Fibroblast of lung (primary cell): ENCODE measurements around the gene TRPT1.

Source experiments
- CTCF ChIP-seq, 2 donors: IDR thresholded peaks in 1 of 2; conservative IDR thresholded peaks in 1 of 2; 1 replicate in 1 of 2; 2 replicates in 1 of 2; pipeline ENCODE4 v1.5.1; 2011 to 2012; ENCODE audit warnings: low read length in 2 of 2, control low read depth in 1 of 2, inconsistent platforms in 1 of 2, low read depth in 1 of 2, mild to moderate bottlenecking in 1 of 2
- EZH2 ChIP-seq: IDR thresholded peaks from 2 replicates; pipeline ENCODE4 v1.5.1; 2012; ENCODE audit warnings: low read length, control low read depth, mild to moderate bottlenecking; ENCODE audit errors: missing control alignments

GRCh38 chr11:64180891-64181290, 45.1 kb downstream of the TRPT1 start:
- TF ChIP-seq CTCF (conservative IDR thresholded peaks at IDR 0.05 in 1 of 2, IDR thresholded peaks at IDR 0.05 in 1 of 2; ENCODE audit: low read depth in 1 of 2, low read length in 2 of 2) (no peak), EZH2 (no peak)
